GM11168 (cell line): ENCODE data around the gene IFNA17.
"Not testable (repeated sequence)": the region's sequence is repeated elsewhere in the genome, so short reads cannot be mapped to it uniquely, and the experiment has no call there.

Experiments used
- in situ Hi-C: fragments of 300-500 bp; cut with MboI; formaldehyde crosslinking; loops from one replicate; pipeline ENCODE4 v1.12.0; 2022; ENCODE audit warnings: low sequenced_read_pairs; ENCODE audit not compliant: unreplicated experiment

The IFNA17 gene

GRCh38 chr9:21228122-21228521 is at the start of gene IFNA17:
IFNA17 (minus strand) TSS chr9:21228222; CDS start chr9:21228173, 49 bp downstream.
- in situ Hi-C loops: loop anchor here (25.0 kb wide), 1 partner anchor 559 kb away; no protein-coding TSS in a partner anchor

GRCh38 chr9:21268347-21268657 is 40.3 kb upstream of the IFNA17 start:
- in situ Hi-C loops: no loop called here

GRCh38 chr9:21267485-21268346 is 39.7 kb upstream of the IFNA17 start:
- in situ Hi-C loops: no loop called here

- in situ Hi-C loops: no loop called here
Measured at GRCh38 chr9:21266733-21267484, 38.9 kb upstream of the IFNA17 start.

- in situ Hi-C loops: no loop called here
Measured at GRCh38 chr9:21265421-21266189, 37.6 kb upstream of the IFNA17 start.

GRCh38 chr9:21255538-21256212 is 27.7 kb upstream of the IFNA17 start:
- in situ Hi-C loops: no loop called here

- in situ Hi-C loops: no loop called here
Measured at GRCh38 chr9:21252721-21253547, 24.9 kb upstream of the IFNA17 start.

- in situ Hi-C loops: no loop called here
Measured at GRCh38 chr9:21251638-21252037, 23.6 kb upstream of the IFNA17 start.

GRCh38 chr9:21251190-21251589 is 23.2 kb upstream of the IFNA17 start:
- in situ Hi-C loops: no loop called here

- in situ Hi-C loops: loop anchor here (25.0 kb wide), 1 partner anchor 542 kb away; no protein-coding TSS in a partner anchor
Measured at GRCh38 chr9:21244836-21245235, 16.8 kb upstream of the IFNA17 start.

- in situ Hi-C loops: loop anchor here (25.0 kb wide), 1 partner anchor 547 kb away; no protein-coding TSS in a partner anchor
Measured at GRCh38 chr9:21239911-21240310, 11.9 kb upstream of the IFNA17 start, which contains the start of gene IFNA14. IFNA14 (minus strand) TSS chr9:21240005; CDS start chr9:21239935, 70 bp downstream.

- in situ Hi-C loops: loop anchor here (25.0 kb wide), 1 partner anchor 551 kb away; no protein-coding TSS in a partner anchor
Measured at GRCh38 chr9:21236360-21236714, 8.3 kb upstream of the IFNA17 start.

GRCh38 chr9:21235468-21236359 is 7.7 kb upstream of the IFNA17 start:
- in situ Hi-C loops: loop anchor here (25.0 kb wide), 1 partner anchor 552 kb away; no protein-coding TSS in a partner anchor

GRCh38 chr9:21234153-21234687 is 6.2 kb upstream of the IFNA17 start:
- in situ Hi-C loops: loop anchor here (25.0 kb wide), 1 partner anchor 553 kb away; no protein-coding TSS in a partner anchor

GRCh38 chr9:21233258-21233657 is 5.2 kb upstream of the IFNA17 start:
- in situ Hi-C loops: loop anchor here (25.0 kb wide), 1 partner anchor 554 kb away; no protein-coding TSS in a partner anchor

GRCh38 chr9:21217211-21217610 is 10.8 kb downstream of the IFNA17 start, which contains the start of gene IFNA16:
IFNA16 (minus strand) TSS chr9:21217311; CDS start chr9:21217305, 6 bp downstream.
- in situ Hi-C loops: not testable (repeated sequence)
